Hematopoietic multipotent progenitor cell treated with erythropoietin and hydrocortisone succinate and interleukin-3 and kit ligand, for 8 days (in vitro differentiated cells): Measurements from ENCODE around the gene MCM10.

Experiments used
- DNase-seq: peaks from one replicate; pipeline ENCODE4 v3.0.0-alpha.2; 2015

MCM10 gene

DNA sequence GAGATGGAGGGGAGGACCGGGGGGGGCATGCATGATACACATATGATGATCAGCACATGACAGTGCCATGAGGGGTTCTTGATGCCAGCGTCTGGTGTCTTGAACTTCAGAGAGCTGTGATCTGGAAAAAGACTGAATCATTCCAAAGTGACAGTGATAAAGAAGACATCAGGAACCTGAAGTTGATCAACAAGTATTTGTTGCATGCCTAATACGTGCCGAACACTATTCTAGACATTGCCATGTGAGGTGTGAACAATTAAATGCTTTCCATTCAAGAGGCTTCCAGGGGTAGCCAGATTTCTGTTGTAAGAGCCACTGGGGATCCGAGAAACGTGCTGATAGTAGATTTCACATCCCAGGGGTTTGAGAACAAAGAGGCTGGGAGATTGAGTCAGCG, 6.2 kb downstream of the MCM10 start:
- DNase-seq, result no peak

- no peak for DNase-seq
Observed at GRCh38 chr10:13168781-13169180, 7.4 kb downstream of the MCM10 start.

DNA sequence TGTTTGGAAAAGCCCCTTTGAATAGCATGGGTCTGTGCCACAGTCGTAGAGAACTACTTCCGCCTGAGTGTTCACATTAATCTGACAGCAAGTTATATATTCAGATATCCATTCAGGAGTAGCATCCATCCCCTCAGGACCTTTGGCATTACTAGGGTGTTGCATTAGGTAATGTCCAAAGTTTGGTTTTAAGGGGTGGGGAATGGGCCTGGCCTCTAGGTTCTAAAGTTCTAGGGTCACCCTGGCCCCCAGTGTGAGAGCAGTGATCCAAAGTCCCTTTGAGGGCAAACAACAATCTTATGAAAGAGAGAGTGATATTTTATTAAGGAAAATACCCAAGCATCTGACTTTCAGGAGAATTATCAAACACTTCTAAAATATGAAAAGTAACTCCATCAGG, 12.3 kb downstream of the MCM10 start:
- no peak for DNase-seq

DNA sequence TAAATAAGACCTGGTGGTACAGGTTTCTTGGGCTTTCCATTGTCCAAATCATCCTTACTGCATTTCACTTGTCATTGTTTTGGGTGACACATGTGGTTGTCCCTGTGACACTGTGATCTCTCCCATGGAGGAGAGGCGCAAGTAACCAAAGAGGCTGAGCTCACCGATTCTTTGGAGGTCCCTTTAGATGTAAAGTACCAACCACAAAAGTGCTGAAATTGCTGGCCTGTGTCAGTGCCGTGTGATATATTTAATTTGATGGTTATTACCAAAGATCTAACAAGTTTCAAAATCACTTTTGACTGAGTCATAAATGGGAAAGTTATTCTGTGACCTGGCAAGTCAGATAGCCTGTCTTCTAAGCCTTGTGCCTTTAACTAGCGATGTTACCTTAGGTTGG, 19.4 kb downstream of the MCM10 start:
- DNase-seq, result no peak

DNA sequence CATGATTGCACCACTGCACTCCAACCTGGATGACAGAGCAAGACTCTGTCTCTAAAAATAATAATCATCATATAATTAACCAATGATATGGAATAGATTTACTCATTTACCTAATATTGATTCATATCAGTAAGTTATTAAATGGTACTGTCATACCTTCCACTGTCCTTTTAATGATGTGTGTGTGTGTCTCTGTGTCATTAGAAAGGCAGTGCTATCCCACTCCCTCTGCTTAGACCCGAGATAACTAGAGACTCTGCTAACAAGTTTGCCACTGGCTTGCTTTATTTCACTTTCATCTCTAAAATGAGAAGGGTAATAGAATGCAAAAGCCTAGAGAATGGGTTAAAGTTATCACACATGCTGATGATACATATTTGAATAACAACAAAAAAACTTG, 21.1 kb downstream of the MCM10 start:
- DNase-seq, result no peak

DNA sequence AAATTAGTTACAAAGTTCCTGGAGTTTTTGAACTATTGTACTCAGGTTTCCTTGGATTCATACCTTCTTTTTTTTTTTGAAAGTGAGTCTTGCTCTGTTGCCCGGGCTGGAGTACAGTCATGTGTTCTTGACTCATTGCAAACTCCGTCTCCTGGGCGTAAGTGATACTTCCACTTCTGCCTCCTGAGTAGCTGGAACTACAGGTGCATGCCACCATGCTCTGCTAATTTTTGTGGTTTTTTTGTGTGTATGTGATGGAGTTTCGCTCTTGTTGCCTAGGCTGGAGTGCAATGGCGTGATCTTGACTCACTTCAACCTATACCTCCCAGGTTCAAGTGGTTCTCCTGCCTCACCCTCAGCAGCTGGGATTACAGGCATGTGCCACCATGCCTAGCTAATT, 22.3 kb downstream of the MCM10 start:
- no peak for DNase-seq

DNA sequence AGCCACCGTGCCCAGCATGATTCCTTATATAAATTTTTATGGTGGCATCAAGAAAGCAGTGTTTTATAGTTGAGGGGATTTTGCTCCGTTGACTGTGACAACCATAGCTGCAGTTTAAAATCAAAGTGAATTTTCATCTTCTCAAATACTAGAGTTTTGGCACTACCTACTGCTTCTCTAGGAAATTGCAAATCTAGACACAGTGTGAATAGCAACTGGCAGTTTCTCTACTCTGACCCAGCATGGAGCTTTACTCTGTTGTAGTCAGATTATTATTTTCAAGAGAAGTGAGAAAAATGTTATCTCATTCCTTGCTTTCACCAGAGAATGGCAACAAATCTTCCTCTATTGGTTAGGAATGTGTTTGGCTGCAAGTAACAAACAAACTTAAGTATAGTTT, 22.9 kb downstream of the MCM10 start:
- no peak for DNase-seq

GRCh38 chr10:13184730-13185514, 23.6 kb downstream of the MCM10 start:
- DNase-seq, result no peak

DNA sequence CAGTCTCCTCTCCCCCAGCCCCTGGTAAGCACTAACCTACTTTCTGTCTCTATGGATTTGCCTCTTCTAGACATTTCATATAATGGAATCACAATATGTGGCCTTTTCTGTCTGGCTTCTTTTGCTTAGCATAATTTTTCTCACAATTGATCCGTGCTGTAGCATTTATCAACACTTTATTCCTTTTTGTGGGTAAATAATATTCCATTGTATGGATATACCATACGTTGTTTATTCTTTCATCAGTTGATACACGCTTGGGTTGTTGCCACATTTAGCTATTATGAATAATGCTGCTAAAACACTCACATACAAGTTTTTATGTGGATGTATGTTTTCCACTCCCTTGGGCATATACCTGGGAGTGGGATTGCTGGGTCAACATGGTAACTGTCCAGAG, 25.8 kb downstream of the MCM10 start:
- no peak for DNase-seq

- DNase-seq, result no peak
Observed at GRCh38 chr10:13188593-13188992, 27.2 kb downstream of the MCM10 start.

GRCh38 chr10:13189961-13190360, 28.6 kb downstream of the MCM10 start:
- no peak for DNase-seq

GRCh38 chr10:13190816-13191215, 29.5 kb downstream of the MCM10 start:
- DNase-seq, result no peak

- no peak for DNase-seq
Observed at GRCh38 chr10:13191362-13191761, 30.0 kb downstream of the MCM10 start.

DNA sequence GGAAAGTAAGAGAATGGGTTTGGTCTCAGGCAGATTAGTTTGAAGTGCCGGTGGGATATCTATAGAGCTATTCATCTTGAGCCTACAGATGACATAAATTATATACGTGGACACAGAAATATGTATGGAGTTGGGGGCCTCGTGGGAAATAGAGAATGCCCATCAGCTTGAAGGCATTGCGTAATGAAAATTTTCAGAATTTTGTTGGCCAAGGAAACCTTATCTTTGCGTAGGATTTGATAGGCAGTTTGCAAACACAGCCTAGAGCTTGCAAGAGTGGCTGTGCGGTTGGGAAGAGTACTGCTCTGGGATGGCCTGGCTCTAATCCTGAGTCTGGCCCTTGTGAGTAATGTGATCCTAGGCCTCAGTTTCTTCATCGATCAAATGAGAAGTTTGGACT, 32.3 kb downstream of the MCM10 start:
- no peak for DNase-seq

DNA sequence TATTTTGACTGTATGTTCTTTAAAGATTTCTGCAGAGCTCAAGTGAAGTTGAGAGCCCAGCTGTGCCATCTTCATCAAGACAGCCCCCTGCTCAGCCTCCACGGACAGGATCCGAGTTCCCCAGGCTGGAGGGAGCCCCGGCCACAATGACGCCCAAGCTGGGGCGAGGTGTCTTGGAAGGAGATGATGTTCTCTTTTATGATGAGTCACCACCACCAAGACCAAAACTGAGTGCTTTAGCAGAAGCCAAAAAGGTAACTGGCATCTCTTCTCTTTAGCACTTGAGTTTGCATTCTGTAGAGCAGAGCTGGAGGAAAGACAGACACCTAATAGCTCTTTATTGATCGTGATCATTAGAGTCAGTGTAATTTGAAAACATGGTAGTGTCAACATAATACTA, 33.7 kb downstream of the MCM10 start:
- DNase-seq, result no peak

- no peak for DNase-seq
Observed at GRCh38 chr10:13201132-13201531, 39.8 kb downstream of the MCM10 start.

DNA sequence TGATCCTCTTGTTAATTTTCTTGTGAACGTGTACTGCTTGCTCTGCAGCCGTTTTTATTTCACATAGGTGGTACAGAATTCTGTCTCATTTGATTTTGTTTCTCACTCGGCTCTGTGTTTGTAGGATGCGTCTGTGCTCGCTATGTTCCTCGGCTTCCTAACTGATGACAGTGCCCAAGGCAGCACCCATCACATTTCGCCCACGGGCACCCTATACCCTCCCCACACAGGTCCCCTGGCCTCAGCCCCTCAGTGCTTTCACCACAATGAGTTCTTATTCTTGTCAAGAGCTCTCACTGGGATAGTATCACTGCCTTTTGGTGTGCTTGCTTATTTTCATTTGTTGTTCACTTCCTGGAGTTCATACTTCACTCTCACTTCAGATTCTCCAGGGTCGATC, 44.7 kb downstream of the MCM10 start:
- no peak for DNase-seq

GRCh38 chr10:13206546-13207443, 45.4 kb downstream of the MCM10 start:
- DNase-seq, result peak; percentile 37

GRCh38 chr10:13213163-13213562, 51.8 kb downstream of the MCM10 start:
- DNase-seq, result no peak

DNA sequence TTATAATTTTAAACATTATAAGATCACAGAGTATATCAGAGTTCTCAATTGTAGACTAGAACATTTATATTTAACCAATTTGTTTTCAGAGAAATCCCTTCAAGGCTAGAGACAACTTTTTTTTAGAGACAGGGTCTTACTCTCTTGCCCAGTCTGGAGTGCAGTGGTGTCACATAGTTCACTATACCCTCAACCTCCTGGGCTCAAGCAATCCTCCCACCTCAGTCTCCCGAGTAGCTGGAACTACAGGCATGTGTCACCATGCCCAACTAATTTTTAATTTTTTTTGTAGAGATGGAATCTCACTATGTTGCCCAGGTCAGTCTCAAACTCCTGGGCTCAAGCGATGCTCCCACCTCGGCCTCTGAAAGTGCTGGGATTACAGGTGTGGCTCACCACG, 57.5 kb downstream of the MCM10 start:
- DNase-seq, result no peak

DNA sequence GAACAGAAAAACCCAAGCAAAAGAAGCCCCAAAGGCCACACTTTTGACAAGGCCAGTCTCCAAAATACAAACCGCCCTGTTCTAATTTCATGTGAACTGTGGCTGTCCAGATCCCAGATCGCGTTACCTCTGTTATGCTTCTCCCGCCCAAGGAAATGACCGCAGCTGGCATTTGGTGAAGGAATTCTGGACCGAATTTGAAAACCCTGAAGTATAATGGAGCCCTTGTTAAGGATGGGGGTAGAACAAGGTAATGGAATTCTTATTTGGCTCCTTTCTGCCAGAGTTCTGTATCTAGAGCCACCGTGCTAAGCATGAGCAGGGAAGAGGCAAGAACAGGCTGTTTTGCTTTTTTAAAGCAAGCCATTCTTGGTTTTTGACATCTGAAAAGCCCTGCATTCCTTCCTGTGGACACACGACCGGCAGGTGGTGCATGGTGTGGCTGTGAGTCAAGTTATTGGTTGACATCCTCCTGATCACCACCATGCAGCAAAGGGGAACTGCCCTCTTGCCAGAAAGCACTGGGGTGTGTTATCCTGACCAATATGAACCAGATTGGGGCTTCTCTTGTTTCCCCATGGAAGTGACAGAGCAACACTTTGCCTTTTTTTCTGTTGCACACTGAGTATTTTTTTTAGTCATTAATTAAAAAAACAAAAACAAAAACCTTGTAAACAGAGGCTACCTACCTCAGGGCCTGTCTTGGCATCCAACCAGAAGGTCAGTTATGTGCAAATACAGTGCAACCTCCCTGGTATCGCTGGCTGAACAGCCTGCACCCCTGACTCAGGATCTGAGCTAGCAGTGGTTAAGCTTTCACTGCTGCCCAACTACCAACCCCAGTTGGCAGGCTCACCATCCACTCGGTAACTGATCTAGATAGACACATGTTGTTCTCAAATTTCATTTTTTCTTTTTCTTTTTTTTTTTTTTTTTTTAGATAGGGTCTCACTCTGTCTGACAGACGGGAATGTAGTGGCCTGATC, 58.6 kb downstream of the MCM10 start:
- peak; percentile 56 for DNase-seq

DNA sequence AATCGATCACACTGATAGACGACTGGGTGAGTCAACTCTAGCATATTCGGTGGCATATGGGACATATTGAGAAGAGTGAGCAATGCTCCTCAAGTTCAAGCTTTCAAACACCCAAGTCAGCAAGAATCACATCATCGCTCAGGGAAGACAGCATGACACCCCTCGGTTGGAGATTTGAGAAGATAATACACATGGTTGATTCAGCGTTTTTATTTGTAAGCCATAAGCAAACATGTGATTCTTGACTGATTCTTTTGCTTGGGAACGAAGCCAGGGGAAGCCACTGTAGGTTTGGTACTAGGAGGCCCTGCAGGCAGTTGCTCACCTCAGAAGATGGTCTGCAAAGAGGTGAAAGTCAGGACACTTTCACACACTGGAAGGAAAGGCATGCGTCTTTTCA, 60.2 kb downstream of the MCM10 start:
- DNase-seq, result no peak

- DNase-seq, result no peak
Observed at GRCh38 chr10:13222151-13222550, 60.8 kb downstream of the MCM10 start.
